Activated T-cell treated with anti-CD3 and anti-CD28 coated beads, Interleukin-2, amount 50 U/mL, for 1 hour (primary cell): ENCODE results near the gene COL18A1.

Source experiments
- DNase-seq: peaks from one replicate; pipeline ENCODE4 v3.0.0-alpha.2; 2020

The COL18A1 gene

DNA sequence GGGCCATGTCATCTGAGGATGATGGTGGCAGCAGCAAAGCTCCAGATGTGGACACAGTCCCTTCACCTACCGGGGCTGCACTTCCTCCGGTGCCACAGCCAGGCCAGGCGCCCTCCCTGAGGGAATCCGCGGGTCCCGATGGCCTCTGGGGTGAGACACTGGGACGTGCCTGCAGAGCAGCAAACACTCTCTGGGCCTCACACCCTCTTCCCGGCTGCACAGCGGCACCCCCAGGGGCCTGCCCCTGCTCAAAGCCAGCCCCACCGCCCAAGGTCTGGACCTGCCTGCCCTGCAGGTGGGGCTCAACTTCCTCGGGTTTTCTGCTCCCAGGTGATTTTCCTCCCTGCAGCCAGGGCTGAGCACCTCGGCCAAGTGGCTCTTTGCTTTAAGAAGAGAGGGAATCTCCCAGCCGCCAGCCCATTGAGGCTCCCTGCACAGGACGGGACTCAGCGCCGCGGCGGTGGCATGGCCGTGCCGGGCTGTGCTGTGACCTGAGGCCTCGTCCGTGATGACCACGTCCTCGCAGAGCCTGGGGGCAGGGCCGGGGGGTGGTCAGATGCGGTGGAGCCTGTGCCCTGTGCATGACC is 21.3 kb upstream of the COL18A1 start:
- DNase-seq = no peak

DNA sequence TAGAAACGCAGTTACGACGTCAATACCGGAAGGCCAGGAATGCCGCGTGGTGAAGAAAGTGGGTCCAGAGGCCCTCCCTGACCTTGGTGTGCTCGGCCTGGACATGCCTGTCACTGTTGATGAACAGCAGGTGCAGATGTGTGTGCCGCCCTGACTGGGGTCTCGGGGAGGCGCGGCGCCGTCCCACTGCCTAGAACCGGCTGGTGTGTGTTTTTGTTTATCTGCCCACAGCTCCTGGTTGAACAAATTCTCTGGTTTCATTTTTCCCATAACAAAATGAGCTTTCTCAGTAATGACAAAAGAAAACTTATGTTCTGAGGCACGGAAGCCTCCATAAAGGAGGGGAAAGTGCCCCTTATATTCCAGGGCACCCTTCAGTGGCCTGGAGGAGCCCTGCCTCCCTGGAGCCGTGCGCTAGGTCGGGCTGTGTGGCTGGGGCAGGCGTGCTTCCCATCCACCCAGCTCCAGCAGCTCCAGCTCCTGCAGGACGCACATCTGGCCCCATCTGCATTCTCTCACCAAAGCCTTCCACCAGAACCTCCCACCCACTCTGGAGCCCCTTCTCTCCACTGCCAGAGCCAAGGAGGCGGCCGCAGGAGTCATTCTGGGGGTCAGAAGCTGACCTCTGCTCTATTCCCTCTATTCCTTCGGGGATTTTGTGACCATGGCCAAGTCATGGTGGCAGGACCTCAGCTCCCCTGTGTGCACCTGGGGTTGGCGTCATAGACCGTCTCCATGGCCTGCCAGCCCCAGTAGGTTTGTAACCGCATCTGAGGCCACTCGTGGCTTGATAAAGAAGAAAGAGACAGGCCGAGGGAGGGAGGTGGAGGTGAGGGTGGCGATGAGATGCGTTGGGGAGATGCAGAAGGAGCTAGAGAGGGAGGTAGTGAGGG is 20.1 kb upstream of the COL18A1 start:
- DNase-seq = no peak

DNA sequence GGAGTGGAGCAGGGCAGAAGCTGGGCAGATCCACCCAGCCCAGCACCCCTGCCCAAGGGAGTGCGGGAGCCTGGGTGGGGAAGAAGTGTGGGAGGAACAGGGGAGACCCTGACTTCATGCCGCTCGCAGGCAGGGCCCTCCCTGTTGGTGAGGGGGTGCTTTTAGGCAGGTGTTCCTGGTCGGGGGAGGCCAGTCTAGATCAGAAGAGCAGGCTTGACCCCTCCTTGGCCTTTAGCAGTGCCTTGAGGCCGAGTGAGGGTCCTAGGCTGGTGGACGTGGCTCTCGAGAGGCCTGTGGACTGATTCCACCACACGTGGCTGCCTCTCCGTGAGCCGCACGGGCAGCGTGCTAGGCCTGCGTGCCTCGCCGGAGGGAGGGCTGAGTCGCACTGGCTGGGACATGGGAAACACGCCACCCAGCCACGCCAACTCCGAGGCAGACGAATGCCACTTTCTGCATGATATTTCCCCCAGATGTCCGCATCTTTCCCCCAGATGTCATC is 19.4 kb upstream of the COL18A1 start:
- DNase-seq = no peak

DNA sequence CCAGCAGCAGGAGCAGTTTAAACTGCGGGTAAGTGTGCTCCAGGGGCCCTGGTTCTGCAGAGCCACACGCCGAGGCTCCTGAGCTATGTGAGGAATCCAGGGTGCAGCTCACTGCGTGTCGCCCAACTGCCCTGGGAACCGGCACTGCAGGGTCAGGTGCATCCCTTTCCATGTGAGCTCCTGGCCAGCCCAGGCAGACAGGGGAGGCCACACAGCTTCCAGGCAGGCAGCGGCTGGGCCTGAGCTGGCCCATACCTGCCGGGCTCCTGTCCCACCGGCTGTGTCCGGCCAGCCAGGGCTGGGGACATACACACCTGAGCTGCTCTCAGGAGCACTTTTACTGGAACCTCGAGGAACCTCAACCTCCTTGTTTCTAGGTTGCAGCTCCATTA is 18.6 kb upstream of the COL18A1 start:
- no peak for DNase-seq

DNA sequence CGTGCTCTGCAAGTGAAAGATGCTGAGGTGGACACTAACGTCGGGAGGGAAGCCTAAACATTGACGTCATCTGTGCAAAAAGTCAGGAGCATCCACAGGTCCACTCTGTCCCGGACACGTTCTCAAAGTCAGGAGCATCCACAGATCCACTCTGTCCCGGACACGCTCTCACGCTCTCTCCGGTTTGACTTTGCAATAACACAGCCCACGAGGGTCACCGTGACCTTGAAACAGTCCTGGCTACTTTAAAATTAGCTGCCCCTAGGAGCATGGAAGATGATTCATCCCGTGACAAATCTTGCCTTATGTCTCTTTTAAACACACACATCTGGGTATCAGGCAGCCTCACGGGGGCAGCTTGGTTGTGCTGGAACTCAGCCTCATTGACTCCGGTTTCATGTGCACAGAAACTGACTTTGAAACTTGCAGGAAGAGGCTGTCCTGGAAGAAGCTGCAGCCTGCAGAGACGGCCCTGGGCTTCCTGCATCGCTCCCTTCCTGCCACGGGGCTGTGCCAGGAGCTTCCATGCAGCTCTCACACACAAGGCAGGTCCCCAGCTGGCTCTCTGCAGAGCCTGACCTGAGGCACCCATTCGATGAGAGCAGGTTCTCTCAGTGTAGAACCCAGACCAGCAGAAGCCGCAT is 18.1 kb upstream of the COL18A1 start:
- DNase-seq = no peak

DNA sequence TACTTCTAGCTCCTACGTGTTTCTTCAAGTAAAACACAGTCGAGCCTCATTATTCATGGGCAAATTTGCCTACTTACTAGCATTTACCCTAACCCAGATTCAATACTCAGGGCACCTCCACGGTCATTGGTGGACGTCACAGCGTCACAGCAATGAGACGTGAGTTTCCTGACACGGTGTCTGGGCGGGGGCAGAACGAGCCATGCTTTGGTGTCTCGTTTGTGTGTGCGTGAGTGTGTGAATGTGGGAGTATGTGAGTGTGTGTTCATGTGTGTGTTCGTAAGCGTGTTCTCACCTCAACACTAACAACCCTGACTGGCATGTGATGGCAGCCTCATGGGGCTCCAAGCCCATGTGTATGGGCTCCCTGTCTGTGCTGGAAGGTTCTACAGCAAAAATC is 17.5 kb upstream of the COL18A1 start:
- no peak for DNase-seq

DNA sequence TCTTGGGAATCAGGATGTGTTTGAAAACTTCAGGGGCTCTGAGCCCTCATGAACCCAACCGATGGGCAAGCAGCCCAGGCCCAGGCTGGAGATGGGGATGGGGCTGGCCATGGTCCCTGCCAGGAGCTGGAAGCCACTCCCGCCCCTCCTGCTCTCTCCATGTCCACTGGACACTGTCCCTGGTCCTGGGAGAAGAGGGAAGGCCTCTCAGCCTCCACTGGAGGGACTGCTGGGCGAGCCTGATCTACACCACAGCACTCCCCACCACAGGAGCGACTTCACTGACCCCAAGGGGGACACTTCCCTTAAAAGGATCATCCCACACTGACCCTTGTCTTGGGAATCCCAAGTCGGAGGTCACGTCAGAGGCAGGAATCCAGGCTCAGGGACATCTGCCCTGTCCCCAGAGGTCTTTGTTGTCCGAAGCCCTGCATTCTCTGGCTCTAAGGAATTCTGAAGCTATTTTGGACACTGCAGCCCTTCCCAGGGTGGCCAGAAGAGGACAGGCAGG is 16.9 kb upstream of the COL18A1 start:
- DNase-seq = no peak

DNA sequence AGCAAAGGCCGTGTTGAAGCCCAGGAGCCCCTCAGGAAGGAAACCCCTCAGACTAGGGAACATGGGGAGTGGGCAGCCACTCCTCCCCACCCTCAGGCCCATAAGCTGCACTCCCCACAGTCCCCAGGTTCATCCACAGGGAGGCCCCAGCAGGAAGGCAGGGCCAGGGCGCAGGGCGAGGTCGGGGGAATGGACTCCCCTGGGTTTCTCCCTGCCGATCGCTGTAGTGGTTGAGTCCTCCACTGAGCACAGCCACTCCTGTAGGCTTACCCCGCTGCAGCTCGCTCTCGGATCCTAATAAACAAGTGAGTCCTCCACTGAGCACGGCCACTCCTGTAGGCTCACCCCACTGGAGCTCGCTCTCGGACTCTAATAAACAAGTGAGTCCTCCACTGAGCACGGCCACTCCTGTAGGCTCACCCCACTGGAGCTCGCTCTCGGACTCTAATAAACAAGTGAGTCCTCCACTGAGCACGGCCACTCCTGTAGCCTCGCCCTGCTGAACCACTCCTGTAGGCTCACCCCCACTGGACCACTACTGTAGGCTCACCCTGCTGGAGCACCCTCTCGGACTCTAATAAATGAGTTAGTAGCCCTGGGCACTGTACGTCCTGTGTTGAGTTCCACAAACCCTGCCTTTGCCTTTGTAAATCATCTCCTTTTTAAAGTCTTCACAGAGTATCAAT is 16.2 kb upstream of the COL18A1 start:
- no peak for DNase-seq

DNA sequence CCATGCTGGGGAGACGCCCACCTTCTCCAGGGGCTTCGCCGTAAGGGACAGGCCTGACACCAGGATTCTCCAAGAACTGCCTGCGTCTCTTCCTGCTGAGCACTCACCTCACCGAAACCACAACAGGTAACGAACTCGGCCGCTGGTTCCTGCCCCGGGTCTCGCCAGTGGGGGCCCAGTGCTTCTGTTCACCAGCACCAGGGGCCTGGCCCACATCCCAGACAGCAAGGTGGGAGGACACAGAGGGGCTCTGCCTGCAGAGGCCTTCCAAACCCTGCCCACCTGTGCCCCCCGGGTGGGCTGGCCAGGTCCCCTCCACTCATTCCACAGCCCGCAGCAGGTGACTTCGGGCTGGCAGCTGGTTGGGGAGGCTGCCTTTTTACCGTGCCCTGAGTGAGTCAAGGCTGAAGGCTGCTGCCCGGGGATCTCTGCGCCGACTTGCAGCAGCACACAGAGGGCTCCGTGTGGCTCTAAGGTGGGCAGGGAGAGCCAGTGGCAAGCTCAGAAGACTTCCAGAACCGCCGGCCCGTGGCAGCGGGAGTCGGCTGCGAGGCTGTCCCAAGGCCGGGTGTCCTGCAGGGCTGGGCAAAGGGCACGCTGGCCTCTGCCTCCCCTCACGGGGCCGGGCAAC is 14.7 kb upstream of the COL18A1 start:
- no peak for DNase-seq

DNA sequence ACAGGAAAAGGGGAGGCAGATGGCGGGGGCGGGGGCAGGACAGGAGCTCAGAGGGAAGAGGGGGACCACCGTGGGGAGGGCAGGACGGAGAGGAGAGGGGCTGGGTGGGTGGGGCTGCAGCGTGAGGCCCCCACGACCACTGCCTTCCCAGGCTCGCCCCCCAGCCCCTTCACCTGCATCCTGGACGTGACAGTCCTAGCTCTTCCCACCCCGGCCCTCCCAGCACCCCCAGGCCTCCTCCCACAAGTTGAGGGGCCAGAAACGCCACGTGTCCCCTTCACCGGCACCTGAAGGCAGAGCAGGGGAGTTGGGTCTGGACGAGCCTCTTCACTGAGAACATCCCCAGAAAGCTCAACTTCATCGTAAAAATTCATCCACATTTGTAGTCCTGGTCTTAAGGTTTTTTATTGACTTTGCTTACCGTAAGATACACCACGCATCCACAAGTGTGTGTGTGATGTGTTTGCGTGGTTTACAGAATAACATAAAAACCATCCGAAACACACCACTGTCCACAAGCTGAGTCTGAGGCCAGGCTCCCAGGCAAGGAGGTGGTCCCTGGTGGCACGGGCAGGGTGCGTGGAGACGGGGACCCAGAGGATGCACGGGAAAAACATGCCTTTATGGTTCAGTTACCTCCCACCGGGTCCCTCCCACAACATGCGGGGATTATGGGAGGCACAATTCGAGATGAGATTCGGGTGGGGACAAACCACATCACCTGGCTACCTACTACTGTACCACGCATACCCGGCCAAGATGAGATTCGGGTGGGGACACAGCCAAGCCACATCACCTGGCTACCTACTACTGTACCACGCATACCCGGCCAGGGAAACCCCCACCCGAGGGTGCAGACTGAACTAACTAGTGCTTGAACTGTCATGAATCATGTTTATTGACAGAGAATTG is 13.9 kb upstream of the COL18A1 start:
- no peak for DNase-seq

DNA sequence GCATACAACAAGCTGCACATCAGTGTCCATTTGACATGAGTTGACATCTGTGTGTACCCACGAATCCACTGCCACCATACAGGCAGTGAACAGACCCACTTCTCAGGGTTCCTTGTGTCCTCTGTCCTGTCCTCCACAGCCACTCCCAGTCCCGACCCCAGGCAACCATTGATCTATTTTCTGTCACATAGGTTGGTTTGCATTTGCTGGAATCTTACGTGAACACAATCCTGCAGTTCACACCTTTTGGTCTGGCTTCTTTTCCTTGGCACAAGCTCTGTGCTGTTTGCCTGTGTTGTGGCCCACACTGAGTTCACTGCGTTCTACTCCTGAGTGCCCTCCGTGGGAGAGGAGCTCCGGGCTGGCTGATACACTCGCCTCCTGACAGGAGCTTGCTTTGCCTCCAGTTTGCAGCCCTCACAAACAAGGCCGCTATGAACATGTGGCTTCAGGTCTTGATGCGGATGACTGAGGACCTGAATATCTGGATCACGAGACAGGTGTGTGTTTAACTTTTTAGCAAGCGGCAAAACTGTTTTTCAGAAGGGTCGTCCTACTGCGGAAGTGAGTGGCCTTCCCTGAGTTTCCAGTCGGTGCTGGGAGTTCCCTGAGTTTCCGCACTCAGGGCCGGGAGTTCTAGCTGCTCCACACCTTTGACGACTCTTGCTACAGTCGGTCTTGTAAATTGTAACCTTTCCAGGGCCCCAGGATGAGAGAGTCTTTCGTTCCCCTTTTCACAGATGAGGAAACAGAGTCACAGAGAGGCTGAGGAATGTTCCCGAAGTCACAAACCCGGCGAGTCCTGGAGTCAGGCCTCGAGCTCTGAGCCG is 13.0 kb upstream of the COL18A1 start:
- DNase-seq = no peak

DNA sequence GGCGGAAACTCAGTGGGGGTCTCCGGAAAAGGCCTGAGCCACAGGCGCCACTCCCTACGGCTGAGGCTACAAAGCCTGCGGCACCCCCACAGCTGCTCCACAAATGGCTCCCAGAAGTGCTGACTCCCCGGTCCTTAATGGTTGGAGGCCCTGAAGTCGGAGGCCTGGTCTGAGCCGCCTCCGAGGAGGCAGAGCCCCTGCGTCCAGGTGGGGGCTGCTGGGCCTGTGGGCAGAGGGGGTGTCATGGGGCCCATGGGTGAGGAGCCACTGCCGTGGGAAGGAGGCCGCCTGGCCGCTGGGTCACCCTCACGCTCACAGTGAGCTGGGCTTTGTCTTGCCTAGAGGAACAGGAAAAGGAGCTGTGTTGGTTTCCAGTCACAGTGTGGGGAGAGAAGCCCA is 12.4 kb upstream of the COL18A1 start:
- no peak for DNase-seq

DNA sequence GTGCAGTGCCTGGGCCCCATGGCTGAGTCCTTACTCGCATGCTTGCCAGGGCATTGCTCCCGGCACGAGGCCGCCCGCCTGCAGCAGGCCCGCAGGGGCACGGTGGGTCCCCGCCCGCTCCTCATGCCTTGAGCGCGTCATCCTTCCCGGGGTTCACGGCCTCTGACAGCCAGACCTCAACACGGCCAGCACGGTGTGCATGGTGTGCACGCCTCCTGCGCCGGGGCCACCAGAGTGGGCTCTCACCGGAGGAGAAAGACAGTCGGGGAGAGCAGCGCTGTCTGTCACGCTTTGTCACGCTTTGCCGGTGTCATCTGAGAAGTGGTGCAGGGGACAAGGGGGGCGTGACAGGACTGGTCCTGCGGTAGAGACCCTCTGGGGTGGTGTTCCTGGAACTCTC is 11.9 kb upstream of the COL18A1 start:
- no peak for DNase-seq

DNA sequence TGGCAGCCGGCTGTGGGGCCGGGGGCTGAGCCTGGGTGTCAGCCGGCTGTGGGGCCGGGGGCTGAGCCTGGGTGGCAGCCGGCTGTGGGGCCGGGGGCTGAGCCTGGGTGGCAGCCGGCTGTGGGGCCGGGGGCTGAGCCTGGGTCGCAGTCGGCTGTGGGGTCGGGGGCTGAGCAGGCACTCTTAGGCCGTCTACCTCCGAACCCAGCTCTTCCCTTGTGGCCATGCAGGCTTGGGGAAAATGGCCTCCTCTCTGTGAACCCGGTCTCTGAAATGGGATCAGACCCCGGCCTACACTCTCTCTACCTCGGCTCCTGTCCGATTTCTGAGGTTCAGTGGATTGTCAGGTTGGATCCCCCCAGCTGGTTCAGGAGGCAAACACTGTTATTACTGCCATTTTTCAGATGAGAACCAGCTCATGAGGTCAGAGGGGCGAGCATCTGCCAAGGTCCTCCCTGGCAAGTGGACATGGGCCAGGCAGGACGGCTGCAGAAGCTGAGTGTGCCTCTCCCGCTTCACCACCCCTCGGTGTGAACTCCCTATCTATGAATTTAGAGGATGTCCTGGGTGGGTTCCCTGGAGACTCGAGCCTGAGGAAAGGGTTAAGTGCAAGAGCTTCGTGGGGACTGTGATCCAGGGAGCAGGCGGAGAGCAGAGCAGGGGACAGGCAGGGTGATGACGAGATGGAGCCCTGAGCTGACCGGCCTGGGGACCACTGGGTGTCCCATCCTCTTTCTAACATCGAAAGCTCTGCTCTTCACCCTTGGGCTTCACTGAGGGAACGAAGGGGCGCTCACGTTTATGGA is 10.9 kb upstream of the COL18A1 start:
- no peak for DNase-seq

DNA sequence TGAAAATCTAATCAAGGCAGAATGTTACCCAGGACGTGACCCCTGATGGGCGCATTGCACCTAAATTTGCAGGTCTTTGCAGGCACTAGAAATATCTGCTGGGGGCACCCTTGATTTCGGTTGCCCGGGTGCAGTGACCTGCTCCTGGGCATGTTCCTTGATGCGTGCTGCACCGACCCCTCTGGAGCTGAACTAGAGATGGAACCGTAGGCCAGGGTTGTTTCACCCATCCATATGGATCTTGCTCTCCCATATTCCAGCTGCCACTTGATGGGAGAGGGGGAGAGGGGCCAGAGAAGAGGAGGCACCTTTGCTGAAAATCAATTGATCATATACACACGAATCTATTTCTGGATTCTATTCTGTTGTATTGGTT is 8.4 kb upstream of the COL18A1 start:
- DNase-seq = no peak

DNA sequence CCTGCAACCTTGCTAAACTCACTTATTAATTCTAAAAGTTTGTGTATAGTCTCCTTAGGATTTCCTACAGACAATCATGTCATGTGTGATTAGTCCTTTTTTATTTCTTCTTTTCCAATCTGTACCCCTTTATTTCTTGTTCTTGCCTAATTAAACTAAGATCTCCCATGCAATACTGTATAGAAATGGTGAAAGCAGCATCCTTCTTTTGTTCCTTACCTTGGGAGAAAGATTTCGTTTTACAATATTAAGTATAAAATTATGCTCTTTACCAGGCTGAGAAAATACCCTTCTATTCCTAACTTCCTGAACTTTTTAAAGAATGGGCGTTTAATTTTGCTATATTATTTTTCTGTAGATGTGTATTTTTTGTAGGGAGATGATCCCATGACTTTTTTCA is 7.6 kb upstream of the COL18A1 start:
- DNase-seq = no peak

DNA sequence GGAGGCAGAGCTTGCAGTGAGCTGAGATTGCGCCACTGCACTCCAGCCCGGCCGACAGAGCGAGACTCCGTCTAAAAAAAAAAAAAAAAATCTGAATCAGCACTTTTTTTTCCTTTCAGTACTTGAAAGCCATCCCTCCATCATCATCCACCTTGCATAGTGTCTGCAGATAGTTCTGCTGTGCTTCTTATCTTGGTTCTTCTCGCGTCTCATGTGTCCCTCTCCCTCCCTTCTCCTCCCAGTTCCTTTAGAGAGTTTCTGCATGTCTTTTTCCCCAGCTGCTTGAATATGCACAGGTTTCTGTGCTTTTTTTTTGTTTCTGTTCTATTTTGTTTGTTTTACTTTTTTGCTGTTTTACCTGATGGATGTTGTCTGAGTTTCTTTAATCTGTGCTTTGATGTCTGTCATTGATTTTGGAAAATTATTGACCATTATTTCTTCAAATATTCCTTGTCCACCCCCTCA is 3.9 kb upstream of the COL18A1 start:
- no peak for DNase-seq

DNA sequence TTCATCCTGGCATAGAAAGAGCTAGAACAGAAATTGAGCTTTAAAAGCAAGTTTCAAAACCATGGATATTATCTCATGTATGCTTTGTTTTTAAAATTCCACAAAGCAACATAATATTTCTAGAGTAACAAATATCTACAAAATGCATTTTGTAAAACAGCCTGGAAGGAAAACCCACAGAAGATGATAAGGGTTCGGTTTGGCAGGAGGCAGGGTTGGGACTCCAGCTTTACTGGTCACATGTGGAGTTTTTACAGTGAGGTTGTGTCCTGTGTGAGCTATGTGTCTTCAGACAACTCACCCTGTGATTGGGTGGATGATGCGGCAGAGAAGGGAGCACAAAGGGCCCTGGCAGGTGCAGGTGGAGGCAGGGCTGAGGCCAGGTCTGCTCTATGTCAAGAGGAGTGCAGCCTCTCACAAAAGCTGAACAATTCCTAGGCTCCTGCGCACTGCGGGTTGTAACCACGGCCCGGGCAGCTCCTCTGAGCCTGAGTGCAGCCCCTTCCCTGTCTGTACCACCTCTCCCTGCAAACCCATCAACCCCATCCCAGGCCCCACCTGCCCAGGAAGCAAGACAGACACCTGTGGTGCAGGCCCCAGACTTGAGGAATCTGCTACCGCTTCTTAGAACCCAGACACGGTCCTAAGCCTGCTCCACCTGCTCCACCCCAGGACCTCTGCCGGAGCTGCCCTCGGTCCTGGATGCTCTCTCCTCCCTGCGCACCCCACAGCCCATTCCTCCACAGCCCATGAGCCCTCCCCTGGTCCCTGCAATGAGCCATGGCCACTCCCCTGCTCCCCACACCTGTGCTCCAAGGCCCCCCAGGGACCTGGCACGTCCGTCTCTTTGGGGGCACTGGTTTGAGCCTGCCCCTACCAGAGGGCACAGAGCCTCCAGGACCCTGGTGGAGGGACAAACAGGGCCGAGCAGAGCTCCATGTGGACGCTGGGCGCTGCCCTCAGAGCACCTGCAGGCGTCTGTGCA is 2.8 kb upstream of the COL18A1 start:
- DNase-seq = no peak
